Endodermal cell (in vitro differentiated cells): ENCODE measurements around the gene TNFRSF8. TPM values are rescaled to one million over a fixed set of nuclear protein-coding genes. Genes with fewer than 3 reads are reported as not detected.

Experiments
- DNase-seq: peaks from one replicate; pipeline ENCODE4 v3.0.0-alpha.2; 2017
- H3K27ac ChIP-seq: 2 replicates; pipeline ENCODE4 v1.5.1; 2013; ENCODE audit warnings: mild to moderate bottlenecking, low read depth, low read length, moderate library complexity
- H3K27me3 ChIP-seq: 2 replicates; pipeline ENCODE4 v1.6.1; 2013; ENCODE audit warnings: mild to moderate bottlenecking, low read length, moderate library complexity; ENCODE audit not compliant: insufficient read depth, control insufficient read depth, poor library complexity, severe bottlenecking
- H3K36me3 ChIP-seq: 2 replicates; pipeline ENCODE4 v1.7.0; 2013; ENCODE audit warnings: mild to moderate bottlenecking, low read length, moderate library complexity; ENCODE audit not compliant: control insufficient read depth, insufficient read depth
- H3K4me1 ChIP-seq: one replicate; pipeline ENCODE4 v1.7.0; 2013; ENCODE audit warnings: low read length; ENCODE audit not compliant: control insufficient read depth, insufficient read depth
- H3K4me3 ChIP-seq: 2 replicates; pipeline ENCODE4 v1.5.1; 2013; ENCODE audit warnings: mild to moderate bottlenecking, low read length, moderate library complexity
- H3K9ac ChIP-seq: 2 replicates; pipeline ENCODE4 v1.6.1; 2013; ENCODE audit warnings: mild to moderate bottlenecking, low read length, moderate library complexity; ENCODE audit not compliant: poor library complexity, severe bottlenecking; ENCODE audit errors: extremely low read depth
- H3K9me3 ChIP-seq: 2 replicates; pipeline ENCODE4 v1.6.1; 2013; ENCODE audit warnings: mild to moderate bottlenecking, low read length, moderate library complexity; ENCODE audit not compliant: control insufficient read depth
- H3K27ac Mint-ChIP-seq: 2 replicates; pipeline ENCODE4 v1.8.0; 2020; ENCODE audit warnings: mixed read lengths
- H3K27me3 Mint-ChIP-seq: 2 replicates; pipeline ENCODE4 v1.8.0; 2021; ENCODE audit warnings: mild to moderate bottlenecking, mixed read lengths; ENCODE audit not compliant: insufficient read depth
- H3K36me3 Mint-ChIP-seq: 2 replicates; pipeline ENCODE4 v1.8.0; 2020; ENCODE audit warnings: low read depth, mixed read lengths
- H3K4me1 Mint-ChIP-seq: 2 replicates; pipeline ENCODE4 v1.8.0; 2020; ENCODE audit warnings: mixed read lengths
- H3K4me3 Mint-ChIP-seq: 2 replicates; pipeline ENCODE4 v1.8.0; 2020; ENCODE audit warnings: mild to moderate bottlenecking, moderate library complexity, mixed read lengths
- H3K9me3 Mint-ChIP-seq: 2 replicates; pipeline ENCODE4 v1.8.0; 2020; ENCODE audit warnings: mild to moderate bottlenecking, mixed read lengths
- WGBS, 2 experiments: methylation state at CpG; one replicate each; pipeline versions ENCODE4 v1.1.5 to v1.1.7; 2013; ENCODE audit warnings: missing lambda C conversion rate in 2 of 2, mixed read lengths in 1 of 2; ENCODE audit not compliant: insufficient coverage in 1 of 2, insufficient read length in 1 of 2; 5-methylcytosine and 5-hydroxymethylcytosine counted together
- total RNA-seq, 2 donors: library from RNA; stranded (reverse); fragmentation: NEBNext Ultra II Directional in 1 of 2; extraction: Animal tissue kit (Norgen Biotek cat#: 25700) in 1 of 2; gene quantifications; 2 replicates in 1 of 2; 3 replicates in 1 of 2; pipeline ENCODE4 v1.2.1, GENCODE V29; 2021
- TF ChIP-seq, protein P1 (sequence below): fragments of 200-600 bp; sonication (generic); conservative IDR thresholded peaks from 2 replicates; pipeline ENCODE4 v1.5.0; 2021; ENCODE audit warnings: antibody characterized with exemption, mild to moderate bottlenecking

TNFRSF8 gene
- total RNA-seq, 2 donors from 2014 or later = 0.69 to 2.3 TPM

DNA sequence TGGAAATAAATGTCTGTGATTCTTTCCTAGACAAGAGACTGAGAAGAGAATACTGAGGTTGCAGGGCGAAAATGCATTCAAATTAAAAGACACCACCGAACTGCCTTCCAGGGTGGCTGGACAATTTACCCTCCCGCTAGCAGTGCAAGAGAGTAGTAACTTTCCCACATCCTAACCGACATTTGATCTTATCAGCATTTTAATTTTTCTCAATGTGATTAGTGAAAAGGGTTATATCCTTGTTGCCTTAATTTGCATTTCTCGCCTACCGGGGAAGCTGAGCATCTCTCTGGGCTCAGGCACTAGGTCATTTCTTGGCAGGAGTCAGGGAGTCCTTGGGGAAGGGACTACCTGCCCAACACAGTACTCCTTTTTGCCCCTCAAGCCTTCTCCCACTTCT is 2.8 kb downstream of the TNFRSF8 start:
- Mint-ChIP-seq H3K4me1 (peaks cover 34% of the 10 kb centered on the region), H3K27me3 (peaks cover 35% of the 10 kb centered on the region)

DNA sequence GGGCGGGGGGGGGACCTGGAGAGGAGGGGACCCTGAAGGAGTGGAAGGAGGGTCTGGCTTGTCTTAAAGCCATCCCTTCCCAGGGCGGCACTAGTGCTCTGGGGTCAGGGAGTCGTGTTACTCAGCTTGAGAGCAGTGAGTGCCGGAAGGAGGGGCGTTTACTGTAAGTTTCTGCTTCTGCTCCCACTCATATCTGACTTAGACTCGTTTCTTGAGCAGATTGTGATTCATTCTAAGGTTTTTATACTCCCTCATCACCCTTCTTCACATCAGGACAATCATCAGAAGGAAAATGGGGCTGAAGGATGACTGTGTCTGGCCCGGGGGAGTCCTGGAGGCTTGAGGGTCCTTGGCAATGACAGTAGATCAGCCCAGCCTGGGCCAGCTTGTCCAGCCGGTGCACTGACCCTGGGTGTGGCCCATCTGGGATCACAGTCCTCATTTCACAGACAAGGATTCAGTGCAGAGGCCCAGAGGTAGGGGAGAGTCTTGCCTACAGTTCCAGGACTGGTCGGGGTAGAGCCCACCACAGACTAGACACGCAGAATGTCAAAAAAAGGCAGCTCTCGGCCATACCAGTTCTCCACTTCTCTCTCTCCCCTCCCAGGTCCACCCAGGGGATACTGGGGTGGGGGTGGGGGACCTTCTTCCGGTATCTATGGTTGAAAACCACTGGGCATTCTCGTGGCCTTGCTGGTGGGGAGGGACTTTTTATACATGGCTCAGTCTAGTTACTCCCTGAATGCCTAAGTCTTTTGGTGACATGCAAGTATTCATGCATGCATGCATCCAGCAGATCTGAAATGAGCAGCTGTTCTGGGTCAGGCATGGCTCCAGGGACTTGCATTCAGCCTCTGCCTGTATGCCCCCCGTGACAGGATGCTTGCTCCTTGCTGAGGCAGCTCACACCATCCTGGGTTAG is 5.1 kb downstream of the TNFRSF8 start:
- Mint-ChIP-seq H3K36me3 (no peaks in the 10 kb centered on the region), H3K27ac (peak overlapping the region; percentile 32), H3K4me3 (no peak overlapping the region), H3K4me1 (peaks cover 31% of the 10 kb centered on the region), H3K27me3 (peaks cover 18% of the 10 kb centered on the region), H3K9me3 (no peaks in the 10 kb centered on the region)
- WGBS, 2 experiments = 43 to 67% methylated on average over 2 to 13 of the region's 14 CpGs
- TF ChIP-seq, protein P1, sequence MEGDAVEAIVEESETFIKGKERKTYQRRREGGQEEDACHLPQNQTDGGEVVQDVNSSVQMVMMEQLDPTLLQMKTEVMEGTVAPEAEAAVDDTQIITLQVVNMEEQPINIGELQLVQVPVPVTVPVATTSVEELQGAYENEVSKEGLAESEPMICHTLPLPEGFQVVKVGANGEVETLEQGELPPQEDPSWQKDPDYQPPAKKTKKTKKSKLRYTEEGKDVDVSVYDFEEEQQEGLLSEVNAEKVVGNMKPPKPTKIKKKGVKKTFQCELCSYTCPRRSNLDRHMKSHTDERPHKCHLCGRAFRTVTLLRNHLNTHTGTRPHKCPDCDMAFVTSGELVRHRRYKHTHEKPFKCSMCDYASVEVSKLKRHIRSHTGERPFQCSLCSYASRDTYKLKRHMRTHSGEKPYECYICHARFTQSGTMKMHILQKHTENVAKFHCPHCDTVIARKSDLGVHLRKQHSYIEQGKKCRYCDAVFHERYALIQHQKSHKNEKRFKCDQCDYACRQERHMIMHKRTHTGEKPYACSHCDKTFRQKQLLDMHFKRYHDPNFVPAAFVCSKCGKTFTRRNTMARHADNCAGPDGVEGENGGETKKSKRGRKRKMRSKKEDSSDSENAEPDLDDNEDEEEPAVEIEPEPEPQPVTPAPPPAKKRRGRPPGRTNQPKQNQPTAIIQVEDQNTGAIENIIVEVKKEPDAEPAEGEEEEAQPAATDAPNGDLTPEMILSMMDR = no peak
- Histone ChIP-seq H3K36me3 (no peaks in the 10 kb centered on the region), H3K9me3 (no peaks in the 10 kb centered on the region), H3K27ac (no peak overlapping the region), H3K4me1 (peaks cover 7% of the 10 kb centered on the region), H3K9ac (no peak overlapping the region), H3K4me3 (no peak overlapping the region), H3K27me3 (peaks cover 19% of the 10 kb centered on the region)
- DNase-seq = peak; percentile 90

More for the DNA sequence above, 2.8 kb downstream of the TNFRSF8 start:
- H3K27ac ChIP-seq = no peak overlapping the region
- DNase-seq = no peak
- Mint-ChIP-seq H3K4me3 (no peak overlapping the region), H3K9me3 (no peaks in the 10 kb centered on the region), H3K36me3 (no peaks in the 10 kb centered on the region), H3K27ac (no peak overlapping the region)
- H3K9me3 ChIP-seq = no peaks in the 10 kb centered on the region
- H3K9ac ChIP-seq = no peak overlapping the region
- TF ChIP-seq, protein P1 = no peak
- H3K27me3 ChIP-seq = peaks cover 35% of the 10 kb centered on the region
- no peak overlapping the region for H3K4me3 ChIP-seq
- H3K36me3 ChIP-seq = no peaks in the 10 kb centered on the region
- peaks cover 7% of the 10 kb centered on the region for H3K4me1 ChIP-seq
- WGBS, 2 experiments = 78 to 86% methylated on average over 5 to 6 of the region's 6 CpGs

DNA sequence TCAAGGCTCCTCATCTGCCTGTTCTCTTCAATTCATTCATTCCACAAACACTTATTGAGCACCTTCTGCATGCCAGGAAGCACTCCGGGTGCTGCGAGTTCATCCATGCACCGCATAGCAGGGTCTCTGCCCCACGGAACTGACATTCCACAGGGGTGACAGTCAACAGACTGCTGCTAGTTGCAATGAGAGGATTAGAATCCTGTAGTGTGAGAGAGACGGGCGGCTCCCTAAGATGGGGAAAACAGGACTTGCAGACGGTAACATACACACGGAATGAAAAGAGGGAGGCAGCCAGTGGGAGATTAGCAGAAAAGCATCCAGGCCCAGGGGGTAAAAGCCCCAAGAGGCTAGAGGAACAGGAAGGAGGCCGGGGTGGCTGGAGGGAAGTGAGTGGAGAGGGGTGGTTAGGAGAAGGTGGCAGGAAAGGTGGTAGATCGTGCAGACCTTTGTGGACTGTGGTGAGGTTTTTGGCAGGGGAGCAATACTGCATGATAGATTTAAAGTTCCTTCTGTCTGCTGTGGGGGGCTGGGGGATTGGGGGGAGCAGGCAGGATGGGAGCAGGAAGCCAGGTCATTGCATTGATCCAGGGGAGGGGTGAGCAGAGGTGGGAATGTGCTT is 6.6 kb downstream of the TNFRSF8 start:
- H3K4me3 Mint-ChIP-seq = no peak overlapping the region
- peaks cover 3% of the 10 kb centered on the region for H3K27me3 Mint-ChIP-seq
- peak overlapping the region; percentile 21 for H3K27ac Mint-ChIP-seq
- H3K9ac ChIP-seq = no peak overlapping the region
- H3K4me1 ChIP-seq = peaks cover 7% of the 10 kb centered on the region
- H3K36me3 ChIP-seq = no peaks in the 10 kb centered on the region
- H3K27ac ChIP-seq = no peak overlapping the region
- no peak overlapping the region for H3K4me3 ChIP-seq
- peaks cover 3% of the 10 kb centered on the region for H3K27me3 ChIP-seq
- H3K4me1 Mint-ChIP-seq = peaks cover 21% of the 10 kb centered on the region
- 56 to 68% methylated on average over 6 to 10 of the region's 10 CpGs for WGBS, 2 experiments
- H3K9me3 Mint-ChIP-seq = no peaks in the 10 kb centered on the region
- no peaks in the 10 kb centered on the region for H3K9me3 ChIP-seq
- no peaks in the 10 kb centered on the region for H3K36me3 Mint-ChIP-seq
- no peak for DNase-seq
- TF ChIP-seq, protein P1 = no peak
